Stimulated activated CD8-positive, alpha-beta memory T cell treated with anti-CD3 and anti-CD28 coated beads, Interleukin-15, amount 100 ng/mL, for 4 hours (primary cell): ENCODE results near the gene HOXA6.
A peak's percentile ranks its signal among the peaks of the same experiment; 100 is the strongest.

Experiments
- DNase-seq, 2 donors: peaks; one replicate each; pipeline ENCODE4 v3.0.0-alpha.2; 2020; ENCODE audit warnings: low read depth in 2 of 2

The HOXA6 gene

GRCh38 chr7:27137640-27138315 lies 9.8 kb downstream of the HOXA6 start:
- DNase-seq: no peak

GRCh38 chr7:27134392-27134791 lies 13.2 kb downstream of the HOXA6 start:
- no peak for DNase-seq

GRCh38 chr7:27133409-27134231 lies 14.0 kb downstream of the HOXA6 start:
- no peak for DNase-seq

GRCh38 chr7:27132978-27133377 lies 14.6 kb downstream of the HOXA6 start:
- DNase-seq: no peak

GRCh38 chr7:27132214-27132613 lies 15.4 kb downstream of the HOXA6 start:
- no peak for DNase-seq

- no peak for DNase-seq
These were observed 16.2 kb downstream of the HOXA6 start for GRCh38 chr7:27131390-27131819.

GRCh38 chr7:27130540-27131389 lies 16.8 kb downstream of the HOXA6 start, which contains the start of gene HOXA4:
Gene HOXA4, minus strand, starts transcription at chr7:27130757. Its CDS starts 24 bp downstream, at chr7:27130733.
- peak; percentile 37 to 63 for DNase-seq

- no peak for DNase-seq
These were observed 17.6 kb downstream of the HOXA6 start for GRCh38 chr7:27129729-27130539.

- DNase-seq: no peak
These were observed 18.5 kb downstream of the HOXA6 start for GRCh38 chr7:27128776-27129728.

GRCh38 chr7:27128034-27128433 lies 19.5 kb downstream of the HOXA6 start:
- DNase-seq: no peak

GRCh38 chr7:27126596-27127327 lies 20.8 kb downstream of the HOXA6 start:
- DNase-seq: no peak

GRCh38 chr7:27125986-27126394 lies 21.6 kb downstream of the HOXA6 start:
- no peak for DNase-seq

- no peak for DNase-seq
These were observed 22.5 kb downstream of the HOXA6 start for GRCh38 chr7:27124902-27125689.

- no peak for DNase-seq
These were observed 23.3 kb downstream of the HOXA6 start for GRCh38 chr7:27124096-27124901.

GRCh38 chr7:27123477-27124053 lies 24.0 kb downstream of the HOXA6 start:
- DNase-seq: no peak

- DNase-seq: no peak
These were observed 24.5 kb downstream of the HOXA6 start for GRCh38 chr7:27123007-27123476.
